ENCODE data around the gene MMP17.

The MMP17 gene

GRCh38 chr12:131828671-131829355, 620 bp downstream of the MMP17 start:
- DNase-seq (ENCODE audit: low read depth, low spot score): no peak
- no peak overlapping the region for H3K4me3 ChIP-seq (ENCODE audit: low read length)

GRCh38 chr12:131829356-131829747, 1.2 kb downstream of the MMP17 start:
- no peak for DNase-seq (ENCODE audit: low read depth, low spot score)
- H3K4me3 ChIP-seq (ENCODE audit: low read length): no peak overlapping the region

- no peak overlapping the region for H3K4me3 ChIP-seq (ENCODE audit: low read length)
- no peak for DNase-seq (ENCODE audit: low read depth, low spot score)
These were observed 1.7 kb downstream of the MMP17 start for GRCh38 chr12:131829791-131830334.

- DNase-seq (ENCODE audit: low read depth, low spot score): no peak
- H3K4me3 ChIP-seq (ENCODE audit: low read length): no peak overlapping the region
These were observed 2.2 kb downstream of the MMP17 start for GRCh38 chr12:131830335-131830913.

- 0 out of 2 replicates have a peak overlapping the region, but pooled peaks have one; percentile 7 for H3K4me3 ChIP-seq (ENCODE audit: low read length)
- DNase-seq (ENCODE audit: low read depth, low spot score): no peak
These were observed 2.9 kb downstream of the MMP17 start for GRCh38 chr12:131830914-131831571.

GRCh38 chr12:131831635-131832041, 3.4 kb downstream of the MMP17 start:
- DNase-seq (ENCODE audit: low read depth, low spot score): no peak
- no peak overlapping the region for H3K4me3 ChIP-seq (ENCODE audit: low read length)

GRCh38 chr12:131832321-131833231, 4.4 kb downstream of the MMP17 start:
- DNase-seq (ENCODE audit: low read depth, low spot score): no peak
- no peak overlapping the region for H3K4me3 ChIP-seq (ENCODE audit: low read length)

GRCh38 chr12:131833288-131833895, 5.2 kb downstream of the MMP17 start:
- H3K4me3 ChIP-seq (ENCODE audit: low read length): no peak overlapping the region
- DNase-seq (ENCODE audit: low read depth, low spot score): no peak

GRCh38 chr12:131833896-131834641, 5.9 kb downstream of the MMP17 start:
- DNase-seq (ENCODE audit: low read depth, low spot score): no peak
- H3K4me3 ChIP-seq (ENCODE audit: low read length): no peak overlapping the region

- no peak for DNase-seq (ENCODE audit: low read depth, low spot score)
- H3K4me3 ChIP-seq (ENCODE audit: low read length): no peak overlapping the region
These were observed 6.8 kb downstream of the MMP17 start for GRCh38 chr12:131834798-131835615.

GRCh38 chr12:131835616-131836171, 7.5 kb downstream of the MMP17 start:
- no peak for DNase-seq (ENCODE audit: low read depth, low spot score)
- H3K4me3 ChIP-seq (ENCODE audit: low read length): no peak overlapping the region

GRCh38 chr12:131836193-131836592, 8.0 kb downstream of the MMP17 start:
- DNase-seq (ENCODE audit: low read depth, low spot score): no peak
- no peak overlapping the region for H3K4me3 ChIP-seq (ENCODE audit: low read length)

- no peak overlapping the region for H3K4me3 ChIP-seq (ENCODE audit: low read length)
These were observed 8.7 kb downstream of the MMP17 start for GRCh38 chr12:131836714-131837397.

GRCh38 chr12:131840643-131841416, 12.6 kb downstream of the MMP17 start:
- no peak overlapping the region for H3K4me3 ChIP-seq (ENCODE audit: low read length)
- DNase-seq (ENCODE audit: low read depth, low spot score): no peak

More at GRCh38 chr12:131836714-131837397, 8.7 kb downstream of the MMP17 start:
- DNase-seq (ENCODE audit: low read depth, low spot score): no peak

GRCh38 chr12:131841547-131841946, 13.4 kb downstream of the MMP17 start:
- DNase-seq (ENCODE audit: low read depth, low spot score): no peak
- no peak overlapping the region for H3K4me3 ChIP-seq (ENCODE audit: low read length)

- no peak overlapping the region for H3K4me3 ChIP-seq (ENCODE audit: low read length)
- no peak for DNase-seq (ENCODE audit: low read depth, low spot score)
These were observed 14.0 kb downstream of the MMP17 start for GRCh38 chr12:131842169-131842568.
